SK-N-SH (cell line): ENCODE results near the gene HS6ST3.

Experiments
- CTCF ChIP-seq: fragments of 200-600 bp; sonication (generic); IDR thresholded peaks from 2 replicates; pipeline ENCODE4 v1.6.1; 2017; ENCODE audit warnings: antibody characterized with exemption, mild to moderate bottlenecking, moderate library complexity
- EP300 ChIP-seq, 2 experiments: IDR thresholded peaks; 2 replicates each; pipeline versions ENCODE4 v1.4.0 to v1.6.1; 2012; ENCODE audit warnings: borderline replicate concordance in 1 of 2, low read depth in 1 of 2, low read length in 1 of 2
- EZH2phosphoT487 ChIP-seq: fragments of 200-600 bp; sonication (generic); IDR thresholded peaks from 2 replicates; pipeline ENCODE4 v1.6.1; 2017; ENCODE audit warnings: low read depth, mixed run types, mild to moderate bottlenecking, antibody characterized with exemption, moderate library complexity, borderline replicate concordance
- FOXM1 ChIP-seq: IDR thresholded peaks from 2 replicates; pipeline ENCODE4 v1.4.0; 2012; ENCODE audit warnings: low read depth, mild to moderate bottlenecking
- POLR2AphosphoS5 ChIP-seq: IDR thresholded peaks from 2 replicates; pipeline ENCODE4 v1.6.1; 2012; ENCODE audit warnings: low read depth, low read length
- RAD21 ChIP-seq: IDR thresholded peaks from 2 replicates; pipeline ENCODE4 v1.6.1; 2012; ENCODE audit warnings: mild to moderate bottlenecking, low read length
- SIN3A ChIP-seq: IDR thresholded peaks from 2 replicates; pipeline ENCODE4 v1.6.1; 2012; ENCODE audit warnings: low read depth, mild to moderate bottlenecking, low read length, moderate library complexity, borderline replicate concordance
- TCF12 ChIP-seq: IDR thresholded peaks from 2 replicates; pipeline ENCODE4 v1.4.0; 2012
- USF2 ChIP-seq: fragments of 150-350 bp; IDR thresholded peaks from 2 replicates; pipeline ENCODE4 v1.6.1; 2017; ENCODE audit warnings: antibody characterized with exemption, low read length, low read depth, borderline replicate concordance
- ZBTB33 ChIP-seq: IDR thresholded peaks from 2 replicates; pipeline ENCODE4 v1.4.0; 2012; ENCODE audit warnings: low read depth, borderline replicate concordance

GRCh38 chr13:96780105-96780504, 690.2 kb downstream of the HS6ST3 start:
- TF ChIP-seq CTCF (no peak), EP300 (IDR thresholded peaks at IDR 0.05; ENCODE audit: borderline replicate concordance in 1 of 2, low read depth in 1 of 2, low read length in 1 of 2) (no peak), RAD21 (no peak), EZH2phosphoT487 (no peak), SIN3A (no peak), TCF12 (no peak), USF2 (no peak), ZBTB33 (no peak), POLR2AphosphoS5 (no peak), FOXM1 (no peak)
